GM18519 (cell line): ENCODE measurements around the gene ITGBL1.
"Not testable (repeated sequence)": the region's sequence is repeated elsewhere in the genome, so short reads cannot be mapped to it uniquely, and the experiment has no call there.

Source experiments
- ATAC-seq: cut with Tn5 transposase; IDR thresholded peaks from one replicate; pipeline ENCODE4 v1.9.1; 2021; ENCODE audit warnings: mild to moderate bottlenecking, moderate library complexity; ENCODE audit not compliant: unreplicated experiment, low FRiP score

The ITGBL1 gene

GRCh38 chr13:101511161-101511560, 58.7 kb downstream of the ITGBL1 start:
- no peak for ATAC-seq

- ATAC-seq = no peak
Measured at GRCh38 chr13:101511766-101512165, 59.3 kb downstream of the ITGBL1 start.

- ATAC-seq = no peak
Measured at GRCh38 chr13:101512650-101513049, 60.2 kb downstream of the ITGBL1 start.

- ATAC-seq = no peak
Measured at GRCh38 chr13:101514100-101514499, 61.6 kb downstream of the ITGBL1 start.

GRCh38 chr13:101514695-101515275, 62.3 kb downstream of the ITGBL1 start:
- peak; percentile 64 for ATAC-seq

- no peak for ATAC-seq
Measured at GRCh38 chr13:101515504-101515903, 63.0 kb downstream of the ITGBL1 start.

- no peak for ATAC-seq
Measured at GRCh38 chr13:101516262-101516661, 63.8 kb downstream of the ITGBL1 start.

- ATAC-seq = peak; percentile 55
Measured at GRCh38 chr13:101520672-101521071, 68.2 kb downstream of the ITGBL1 start.

- no peak for ATAC-seq
Measured at GRCh38 chr13:101521371-101521770, 68.9 kb downstream of the ITGBL1 start.

GRCh38 chr13:101522607-101523006, 70.1 kb downstream of the ITGBL1 start:
- ATAC-seq = no peak

- ATAC-seq = no peak
Measured at GRCh38 chr13:101523154-101524131, 71.0 kb downstream of the ITGBL1 start.

- no peak for ATAC-seq
Measured at GRCh38 chr13:101527130-101527529, 74.7 kb downstream of the ITGBL1 start.

- no peak for ATAC-seq
Measured at GRCh38 chr13:101529422-101529821, 76.9 kb downstream of the ITGBL1 start.

- no peak for ATAC-seq
Measured at GRCh38 chr13:101530293-101530692, 77.8 kb downstream of the ITGBL1 start.

- ATAC-seq = no peak
Measured at GRCh38 chr13:101535192-101535746, 82.8 kb downstream of the ITGBL1 start.

- no peak for ATAC-seq
Measured at GRCh38 chr13:101536079-101536478, 83.6 kb downstream of the ITGBL1 start.

GRCh38 chr13:101544544-101544943, 92.1 kb downstream of the ITGBL1 start:
- ATAC-seq = not testable (repeated sequence)

GRCh38 chr13:101544979-101545378, 92.5 kb downstream of the ITGBL1 start:
- no peak for ATAC-seq

GRCh38 chr13:101545521-101545920, 93.0 kb downstream of the ITGBL1 start:
- ATAC-seq = no peak

GRCh38 chr13:101552286-101552685, 99.8 kb downstream of the ITGBL1 start:
- ATAC-seq = no peak

GRCh38 chr13:101552786-101553185, 100.3 kb downstream of the ITGBL1 start:
- no peak for ATAC-seq
